Loucy (cell line): ENCODE results near the gene HS6ST3.

Experiments
- H2AFZ ChIP-seq: fragments of 200-600 bp; sonication (generic); 2 replicates; pipeline ENCODE4 v1.6.0; 2016; ENCODE audit warnings: antibody characterized with exemption, mild to moderate bottlenecking, low read length, moderate library complexity
- H3F3A ChIP-seq: fragments of 200-600 bp; 2 replicates; pipeline ENCODE4 v1.6.0; 2016; ENCODE audit warnings: antibody characterized with exemption, low read depth, mild to moderate bottlenecking
- H3K27me3 ChIP-seq: fragments of 200-600 bp; sonication (generic); 2 replicates; pipeline ENCODE4 v1.6.1; 2014; ENCODE audit warnings: low read length, mild to moderate bottlenecking; ENCODE audit not compliant: insufficient read depth, poor library complexity, severe bottlenecking
- H3K36me3 ChIP-seq: fragments of 200-600 bp; sonication (generic); 2 replicates; pipeline ENCODE4 v1.6.1; 2016; ENCODE audit warnings: low read length; ENCODE audit not compliant: insufficient read depth
- H3K4me1 ChIP-seq: fragments of 200-600 bp; sonication (generic); 2 replicates; pipeline ENCODE4 v1.5.1; 2014; ENCODE audit warnings: low read length, mild to moderate bottlenecking; ENCODE audit not compliant: insufficient read depth, poor library complexity, severe bottlenecking
- H3K4me2 ChIP-seq: fragments of 200-600 bp; sonication (generic); 2 replicates; pipeline ENCODE4 v1.6.0; 2014; ENCODE audit warnings: antibody characterized with exemption, low read length, low read depth, mild to moderate bottlenecking; ENCODE audit not compliant: poor library complexity, severe bottlenecking
- H3K4me3 ChIP-seq: fragments of 200-600 bp; sonication (generic); 2 replicates; pipeline ENCODE4 v1.5.1; 2014; ENCODE audit warnings: low read length, mild to moderate bottlenecking, mixed read lengths; ENCODE audit not compliant: poor library complexity, severe bottlenecking
- H3K79me2 ChIP-seq: fragments of 200-600 bp; sonication (generic); 2 replicates; pipeline ENCODE4 v1.6.1; 2014; ENCODE audit warnings: low read length; ENCODE audit not compliant: insufficient read depth
- H3K9ac ChIP-seq: fragments of 200-600 bp; sonication (generic); 2 replicates; pipeline ENCODE4 v1.6.0; 2014; ENCODE audit warnings: mild to moderate bottlenecking, low read depth, low read length, moderate library complexity; ENCODE audit not compliant: poor library complexity, severe bottlenecking
- H3K9me2 ChIP-seq: fragments of 200-600 bp; sonication (generic); replicated peaks from 2 replicates; pipeline ENCODE4 v1.6.1; 2016; ENCODE audit warnings: low read depth, low read length, mixed read lengths
- H3K9me3 ChIP-seq: fragments of 200-600 bp; sonication (generic); 2 replicates; pipeline ENCODE4 v1.6.1; 2014; ENCODE audit warnings: mild to moderate bottlenecking, antibody characterized with exemption, low read length, low read depth; ENCODE audit not compliant: insufficient read depth
- H4K20me1 ChIP-seq: fragments of 200-600 bp; sonication (generic); 2 replicates; pipeline ENCODE4 v1.6.0; 2014; ENCODE audit warnings: antibody characterized with exemption, low read length, mild to moderate bottlenecking; ENCODE audit not compliant: insufficient read depth, poor library complexity, severe bottlenecking
- EZH2phosphoT487 ChIP-seq: fragments of 200-600 bp; IDR thresholded peaks from 2 replicates; pipeline ENCODE4 v1.6.1; 2018; ENCODE audit warnings: antibody characterized with exemption, mild to moderate bottlenecking, moderate library complexity, borderline replicate concordance
- TF ChIP-seq, protein P1 (sequence below): fragments of 200-600 bp; sonication (generic); conservative IDR thresholded peaks from 2 replicates; pipeline ENCODE4 v1.5.1; 2014; ENCODE audit warnings: mild to moderate bottlenecking, antibody characterized with exemption, low read length

Gene HS6ST3

DNA sequence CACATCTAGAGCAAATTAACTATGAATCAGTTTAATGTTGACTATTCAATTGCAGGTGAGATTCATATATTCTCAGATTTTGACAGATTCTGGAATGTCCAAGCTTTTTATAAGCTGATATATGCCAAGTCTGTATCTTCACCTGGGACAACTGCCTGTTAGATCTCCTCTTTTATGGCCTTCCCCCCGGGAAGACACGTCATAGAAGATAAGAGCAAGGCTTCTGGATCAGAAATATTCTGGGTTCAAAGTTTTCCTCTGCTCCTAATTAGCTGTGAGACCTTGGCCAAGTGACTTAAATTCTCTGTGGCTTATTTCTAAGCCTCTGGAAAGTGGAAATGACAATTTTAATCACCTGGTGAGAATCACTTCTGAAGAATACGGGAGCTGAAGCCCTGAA, 716.8 kb downstream of the HS6ST3 start:
- Histone ChIP-seq H3K9me3 (0 out of 2 replicates have a peak, but pooled peaks cover 3% of the 10 kb centered on the region), H3K4me1 (no peaks in the 10 kb centered on the region), H3K9me2 (no peaks in the 10 kb centered on the region), H3K79me2 (no peaks in the 10 kb centered on the region), H3F3A (no peaks in the 10 kb centered on the region), H3K4me2 (no peak overlapping the region), H3K36me3 (no peaks in the 10 kb centered on the region), H3K4me3 (no peak overlapping the region), H4K20me1 (no peaks in the 10 kb centered on the region), H3K9ac (no peak overlapping the region), H2AFZ (no peak overlapping the region), H3K27me3 (no peaks in the 10 kb centered on the region)
- TF ChIP-seq, protein P1, sequence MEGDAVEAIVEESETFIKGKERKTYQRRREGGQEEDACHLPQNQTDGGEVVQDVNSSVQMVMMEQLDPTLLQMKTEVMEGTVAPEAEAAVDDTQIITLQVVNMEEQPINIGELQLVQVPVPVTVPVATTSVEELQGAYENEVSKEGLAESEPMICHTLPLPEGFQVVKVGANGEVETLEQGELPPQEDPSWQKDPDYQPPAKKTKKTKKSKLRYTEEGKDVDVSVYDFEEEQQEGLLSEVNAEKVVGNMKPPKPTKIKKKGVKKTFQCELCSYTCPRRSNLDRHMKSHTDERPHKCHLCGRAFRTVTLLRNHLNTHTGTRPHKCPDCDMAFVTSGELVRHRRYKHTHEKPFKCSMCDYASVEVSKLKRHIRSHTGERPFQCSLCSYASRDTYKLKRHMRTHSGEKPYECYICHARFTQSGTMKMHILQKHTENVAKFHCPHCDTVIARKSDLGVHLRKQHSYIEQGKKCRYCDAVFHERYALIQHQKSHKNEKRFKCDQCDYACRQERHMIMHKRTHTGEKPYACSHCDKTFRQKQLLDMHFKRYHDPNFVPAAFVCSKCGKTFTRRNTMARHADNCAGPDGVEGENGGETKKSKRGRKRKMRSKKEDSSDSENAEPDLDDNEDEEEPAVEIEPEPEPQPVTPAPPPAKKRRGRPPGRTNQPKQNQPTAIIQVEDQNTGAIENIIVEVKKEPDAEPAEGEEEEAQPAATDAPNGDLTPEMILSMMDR = no peak
- no peak for TF ChIP-seq EZH2phosphoT487

DNA sequence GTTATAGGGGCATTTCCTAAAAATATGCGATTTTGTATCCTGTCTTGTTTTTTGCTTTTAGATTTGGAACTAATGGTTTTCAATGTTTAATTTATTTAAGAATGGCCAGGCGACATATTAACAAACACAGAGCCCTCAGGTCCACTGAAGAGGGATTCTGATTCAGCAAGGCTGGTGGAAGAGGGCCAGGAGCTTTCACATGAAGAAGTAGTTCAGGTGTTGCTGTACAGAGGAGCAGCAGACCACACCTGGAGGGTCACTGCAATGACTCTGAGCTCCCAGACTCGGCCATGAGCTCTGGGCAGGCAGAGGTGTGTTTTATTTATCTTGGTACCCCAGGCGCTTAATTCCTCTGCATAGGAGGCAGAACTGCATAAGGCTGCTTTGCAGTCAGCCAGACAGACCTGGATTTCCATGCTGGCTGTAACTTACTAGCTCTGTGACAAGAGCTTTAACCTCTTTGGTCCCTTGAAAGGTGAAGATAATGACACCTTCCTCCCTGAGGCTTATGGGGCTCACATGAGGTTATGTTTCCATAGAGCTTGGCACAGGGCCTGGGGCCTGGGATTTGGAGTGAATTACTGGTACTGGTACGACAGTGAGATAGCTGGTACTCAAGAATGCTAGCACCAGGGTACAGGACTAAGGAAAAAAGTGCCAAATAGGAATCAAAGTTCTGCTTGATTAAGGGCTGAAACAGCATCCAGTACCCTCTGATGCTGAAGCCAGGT, 719.6 kb downstream of the HS6ST3 start:
- Histone ChIP-seq H3K9me3 (no peaks in the 10 kb centered on the region; the same call in 1 of the 2 replicates), H3K79me2 (no peaks in the 10 kb centered on the region), H3K9ac (no peak overlapping the region), H3K9me2 (no peaks in the 10 kb centered on the region), H3F3A (no peaks in the 10 kb centered on the region), H3K4me3 (no peak overlapping the region), H3K4me2 (no peak overlapping the region), H3K36me3 (no peaks in the 10 kb centered on the region), H4K20me1 (no peaks in the 10 kb centered on the region), H3K4me1 (no peaks in the 10 kb centered on the region), H3K27me3 (no peaks in the 10 kb centered on the region), H2AFZ (no peak overlapping the region)
- TF ChIP-seq, protein P1 = no peak
- no peak for TF ChIP-seq EZH2phosphoT487

DNA sequence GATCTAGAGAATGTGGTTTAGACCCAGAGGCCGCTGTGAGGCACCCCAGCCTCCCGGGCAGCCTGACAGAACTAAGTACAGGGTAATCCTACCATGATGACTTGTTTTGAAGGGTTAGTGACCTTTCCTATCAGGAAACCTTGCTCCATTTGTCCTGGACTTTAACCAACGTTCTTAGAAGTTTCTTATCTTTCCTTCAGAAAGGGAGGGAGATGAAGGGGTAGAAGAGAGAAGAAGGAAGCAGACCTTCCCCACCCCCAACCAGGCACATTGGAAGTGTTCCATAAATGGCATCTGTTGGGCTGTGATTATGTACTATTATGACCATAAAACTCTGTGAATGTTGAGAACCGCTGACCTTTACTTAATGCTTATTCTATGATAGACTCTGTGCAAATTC, 720.2 kb downstream of the HS6ST3 start:
- H2AFZ ChIP-seq = no peak overlapping the region
- H3K9me3 ChIP-seq = no peaks in the 10 kb centered on the region; the same call in 1 of the 2 replicates
- no peaks in the 10 kb centered on the region for H3K79me2 ChIP-seq
- H3K4me3 ChIP-seq = no peak overlapping the region
- H3K9ac ChIP-seq = no peak overlapping the region
- no peaks in the 10 kb centered on the region for H3K27me3 ChIP-seq
- no peaks in the 10 kb centered on the region for H3K9me2 ChIP-seq
- H3F3A ChIP-seq = no peaks in the 10 kb centered on the region
- H3K4me1 ChIP-seq = no peaks in the 10 kb centered on the region
- no peak overlapping the region for H3K4me2 ChIP-seq
- no peaks in the 10 kb centered on the region for H3K36me3 ChIP-seq
- TF ChIP-seq, protein P1 = no peak
- no peak for TF ChIP-seq EZH2phosphoT487
- no peaks in the 10 kb centered on the region for H4K20me1 ChIP-seq
